Peyer's patch (tissue), 4 donors: Measurements from ENCODE around the gene KLK6. TPM values are rescaled to one million over a fixed set of nuclear protein-coding genes. Genes with fewer than 3 reads are reported as not detected.
"Not testable (repeated sequence)": the region's sequence is repeated elsewhere in the genome, so short reads cannot be mapped to it uniquely, and the experiment has no call there.

ENCODE experiments used
- DNase-seq, 3 donors: peaks; one replicate each; pipeline ENCODE4 v3.0.0-alpha.2; 2017 to 2019
- H3K27ac ChIP-seq, 4 donors: fragments of 200-600 bp; sonication (generic); one replicate each; pipeline ENCODE4 v1.5.1; 2016 to 2019
- H3K27me3 ChIP-seq, 2 donors: fragments of 200-600 bp; sonication (generic); one replicate each; pipeline ENCODE4 v1.5.1; 2019
- H3K36me3 ChIP-seq, 3 donors: fragments of 200-600 bp; sonication (generic); one replicate each; pipeline ENCODE4 v1.5.1; 2016 to 2019
- H3K4me1 ChIP-seq, 4 donors: fragments of 200-600 bp; sonication (generic); one replicate each; pipeline ENCODE4 v1.5.1; 2016 to 2019
- H3K4me3 ChIP-seq, 4 donors: fragments of 200-600 bp; sonication (generic); 1 replicate in 3 of 4; 2 replicates in 1 of 4; pipeline ENCODE4 v1.5.1; 2016 to 2019; ENCODE audit warnings: mild to moderate bottlenecking in 1 of 4
- H3K9me3 ChIP-seq, 4 donors: fragments of 200-600 bp; sonication (generic); one replicate each; pipeline ENCODE4 v1.5.1; 2016 to 2019; ENCODE audit warnings: mild to moderate bottlenecking in 1 of 4
- CTCF ChIP-seq, 6 experiments: fragments of 450-650 bp in 4 of 6; fragments of 200-600 bp in 2 of 6; sonication (generic) in 1 of 6; IDR thresholded peaks; one replicate each; pipeline ENCODE4 v1.5.1; 2017 to 2019; ENCODE audit warnings: antibody characterized with exemption in 6 of 6, mild to moderate bottlenecking in 3 of 6, moderate library complexity in 1 of 6
- POLR2A ChIP-seq, 2 donors: fragments of 450-650 bp; IDR thresholded peaks; one replicate each; pipeline ENCODE4 v1.5.1; 2017; ENCODE audit warnings: antibody characterized with exemption in 2 of 2, mild to moderate bottlenecking in 2 of 2, moderate library complexity in 2 of 2
- total RNA-seq, 4 donors: library from RNA; depleted of rRNA; stranded (reverse); fragments of >200 nt; gene quantifications; one replicate each; pipeline ENCODE4 v1.1.0, GENCODE V29; 2016

The KLK6 gene
- total RNA-seq, 4 donors from 2014 or later: not detected

- H3K4me3 ChIP-seq: no peak overlapping the region
- no peaks in the 10 kb centered on the region for H3K36me3 ChIP-seq
- no peak overlapping the region for H3K27ac ChIP-seq
- no peak for DNase-seq
- no peaks in the 10 kb centered on the region for H3K4me1 ChIP-seq
- H3K9me3 ChIP-seq: no peaks in the 10 kb centered on the region
- no peak for TF ChIP-seq POLR2A (IDR thresholded peaks at IDR 0.05)
- no peak for TF ChIP-seq CTCF (IDR thresholded peaks at IDR 0.05)
- H3K27me3 ChIP-seq: no peaks in the 10 kb centered on the region
These were observed 9.5 kb upstream of the KLK6 start for GRCh38 chr19:50978772-50979390.

- no peak for TF ChIP-seq CTCF (IDR thresholded peaks at IDR 0.05)
- no peak for TF ChIP-seq POLR2A (IDR thresholded peaks at IDR 0.05)
- Histone ChIP-seq H3K4me1 (no peaks in the 10 kb centered on the region), H3K9me3 (no peaks in the 10 kb centered on the region), H3K36me3 (no peaks in the 10 kb centered on the region), H3K27me3 (no peaks in the 10 kb centered on the region), H3K4me3 (no peak overlapping the region), H3K27ac (no peak overlapping the region)
- no peak for DNase-seq
These were observed 8.2 kb upstream of the KLK6 start for GRCh38 chr19:50977626-50978025.

- no peaks in the 10 kb centered on the region for H3K36me3 ChIP-seq
- no peaks in the 10 kb centered on the region for H3K4me1 ChIP-seq
- H3K27ac ChIP-seq: no peak overlapping the region
- no peak overlapping the region for H3K4me3 ChIP-seq
- no peak for TF ChIP-seq POLR2A (IDR thresholded peaks at IDR 0.05)
- TF ChIP-seq CTCF (IDR thresholded peaks at IDR 0.05): no peak
- no peak for DNase-seq
- H3K27me3 ChIP-seq: no peaks in the 10 kb centered on the region
- H3K9me3 ChIP-seq: no peaks in the 10 kb centered on the region
These were observed 6.4 kb upstream of the KLK6 start for GRCh38 chr19:50975766-50976165.

- DNase-seq: no peak
These were observed 5.5 kb upstream of the KLK6 start for GRCh38 chr19:50974702-50975556.

GRCh38 chr19:50972795-50973376, 3.5 kb upstream of the KLK6 start:
- Histone ChIP-seq H3K4me3 (no peak overlapping the region), H3K27me3 (no peaks in the 10 kb centered on the region)
- no peak for TF ChIP-seq POLR2A (IDR thresholded peaks at IDR 0.05)
- TF ChIP-seq CTCF (IDR thresholded peaks at IDR 0.05): no peak

More at GRCh38 chr19:50974702-50975556, 5.5 kb upstream of the KLK6 start:
- Histone ChIP-seq H3K27me3 (no peaks in the 10 kb centered on the region), H3K36me3 (no peaks in the 10 kb centered on the region), H3K9me3 (no peaks in the 10 kb centered on the region), H3K27ac (no peak overlapping the region), H3K4me1 (no peaks in the 10 kb centered on the region), H3K4me3 (no peak overlapping the region)
- TF ChIP-seq CTCF (IDR thresholded peaks at IDR 0.05): no peak
- no peak for TF ChIP-seq POLR2A (IDR thresholded peaks at IDR 0.05)

GRCh38 chr19:50969810-50970209, 419 bp upstream of the KLK6 start:
- H3K4me1 ChIP-seq, H3K4me3 ChIP-seq, H3K9me3 ChIP-seq, H3K27ac ChIP-seq, H3K36me3 ChIP-seq, DNase-seq, H3K27me3 ChIP-seq: not testable (repeated sequence)

More at GRCh38 chr19:50972795-50973376, 3.5 kb upstream of the KLK6 start:
- H3K9me3 ChIP-seq: no peaks in the 10 kb centered on the region
- no peaks in the 10 kb centered on the region for H3K4me1 ChIP-seq
- H3K27ac ChIP-seq: no peak overlapping the region
- DNase-seq: no peak
- no peaks in the 10 kb centered on the region for H3K36me3 ChIP-seq
